Ovary (tissue), 9 donors: Measurements from ENCODE around the gene HMGCS2. TPM values are rescaled to one million over a fixed set of nuclear protein-coding genes. Genes with fewer than 3 reads are reported as not detected.
"Not testable (repeated sequence)": the region's sequence is repeated elsewhere in the genome, so short reads cannot be mapped to it uniquely, and the experiment has no call there.

Experiments used
- DNase-seq, 5 donors: peaks; one replicate each; pipeline ENCODE4 v3.0.0-alpha.2; 2019 to 2020
- H3K27ac ChIP-seq, 2 donors: fragments of 200-600 bp; one replicate each; pipeline versions ENCODE4 v1.5.1 to v1.8.0; 2019 to 2022
- H3K27me3 ChIP-seq: fragments of 200-600 bp; one replicate; pipeline ENCODE4 v1.8.0; 2022
- H3K36me3 ChIP-seq: fragments of 200-600 bp; sonication (generic); one replicate; pipeline ENCODE4 v1.5.1; 2019
- H3K4me1 ChIP-seq: one replicate; pipeline ENCODE4 v1.8.1; 2013; ENCODE audit warnings: mild to moderate bottlenecking, moderate library complexity; ENCODE audit not compliant: insufficient read depth
- H3K4me3 ChIP-seq: fragments of 200-600 bp; sonication (generic); one replicate; pipeline ENCODE4 v1.5.1; 2017
- H3K9me3 ChIP-seq, 2 donors: fragments of 200-600 bp in 1 of 2; sonication (generic) in 1 of 2; one replicate each; pipeline versions ENCODE4 v1.5.1 to v1.8.1; 2013 to 2019; ENCODE audit warnings: mild to moderate bottlenecking in 1 of 2, moderate library complexity in 1 of 2
- CTCF ChIP-seq, 3 donors: fragments of 450-650 bp in 2 of 3; fragments of 200-600 bp in 1 of 3; IDR thresholded peaks; one replicate each; pipeline versions ENCODE4 v1.5.1 to v1.8.0; 2016 to 2022; ENCODE audit warnings: antibody characterized with exemption in 3 of 3, mild to moderate bottlenecking in 1 of 3
- EP300 ChIP-seq: sonication (generic); formaldehyde crosslinking; IDR thresholded peaks from one replicate; pipeline ENCODE4 v1.6.1; 2017; ENCODE audit warnings: antibody characterized with exemption
- POLR2A ChIP-seq: fragments of 450-650 bp; IDR thresholded peaks from one replicate; pipeline ENCODE4 v1.6.1; 2017; ENCODE audit warnings: antibody characterized with exemption, mild to moderate bottlenecking, moderate library complexity
- WGBS, 3 donors: extraction: QIAGEN DNeasy Blood & Tissue Kit in 1 of 3; methylation state at CpG; one replicate each; pipeline versions ENCODE4 v1.1.5 to v1.1.7; 2013 to 2017; 5-methylcytosine and 5-hydroxymethylcytosine counted together
- intact Hi-C, 4 donors: fragments of 100-400 bp; cut with DNase I; formaldehyde crosslinking; loops; one replicate each; pipeline versions ENCODE4 v1.11.0 to v1.15.1; 2022 to 2023
- polyA plus RNA-seq, 2 donors: library from polyadenylated mRNA; stranded (reverse); fragments of 200-250 nt in 1 of 2; fragments of 350-450 nt in 1 of 2; fragmentation: Illumina TruSeq in 1 of 2; extraction: RNeasy Lipid Tissue Mini Kit (QIAGEN cat#74804) in 1 of 2; gene quantifications; one replicate each; pipeline ENCODE4 v1.2.3, GENCODE V29; 2013 to 2014
- total RNA-seq, 7 donors: library from RNA; depleted of rRNA in 2 of 7; stranded (reverse); fragments of >200 nt in 2 of 7; fragmentation: NEBNext Ultra II Directional in 3 of 7; extraction: Animal tissue kit (Norgen Biotek cat#: 25700) in 3 of 7; gene quantifications; one replicate each; pipeline versions ENCODE4 v1.1.0 to v1.2.4, GENCODE V29; 2016 to 2023
- donor health status: DM: no; HTN: no; CAD: no; lungs with moderate emphysema.
- donor health status: DM: no; HTN: no; CAD: no.
- donor health status: Bipolar disorder and iron deficiency.
- donor health status: DM: yes; HTN: yes; CAD: no.
- donor health status: DM: no; HTN: no; CAD: no.
- donor health status: DM: yes; HTN: yes; CAD: no.

The HMGCS2 gene
- total and polyA plus RNA-seq, 9 donors = 0.12 to 1.7 (median 0.30) TPM; not detected in 2

GRCh38 chr1:119791377-119791776 is 22.7 kb upstream of the HMGCS2 start:
- no peak overlapping the region for H3K27ac ChIP-seq
- H3K27me3 ChIP-seq = no peaks in the 10 kb centered on the region
- no peaks in the 10 kb centered on the region for H3K9me3 ChIP-seq
- H3K4me1 ChIP-seq = no peaks in the 10 kb centered on the region
- intact Hi-C loops = no loop called here
- WGBS, 3 donors = 90 to 97% (median 92%) methylated on average over 4 of the region's 4 CpGs
- DNase-seq = no peak
- H3K4me3 ChIP-seq = no peak overlapping the region
- TF ChIP-seq EP300 (no peak), POLR2A (no peak), CTCF (IDR thresholded peaks at IDR 0.05) (no peak)
- H3K36me3 ChIP-seq = no peaks in the 10 kb centered on the region

GRCh38 chr1:119790451-119791198 is 21.9 kb upstream of the HMGCS2 start:
- no peak for DNase-seq
- Histone ChIP-seq H3K27ac (no peak overlapping the region), H3K9me3 (no peaks in the 10 kb centered on the region), H3K36me3 (no peaks in the 10 kb centered on the region), H3K27me3 (no peaks in the 10 kb centered on the region), H3K4me3 (no peak overlapping the region), H3K4me1 (no peaks in the 10 kb centered on the region)
- intact Hi-C loops = no loop called here
- WGBS, 3 donors = 70 to 76% (median 74%) methylated on average over 9 of the region's 9 CpGs
- TF ChIP-seq CTCF (IDR thresholded peaks at IDR 0.05) (no peak), EP300 (no peak), POLR2A (no peak)

- no peaks in the 10 kb centered on the region for H3K27me3 ChIP-seq
- H3K9me3 ChIP-seq = no peaks in the 10 kb centered on the region
- DNase-seq = no peak
- no peak for TF ChIP-seq EP300
- no peak for TF ChIP-seq CTCF (IDR thresholded peaks at IDR 0.05)
- TF ChIP-seq POLR2A = no peak
- no peaks in the 10 kb centered on the region for H3K36me3 ChIP-seq
- H3K27ac ChIP-seq = no peak overlapping the region
- intact Hi-C loops = no loop called here
- H3K4me1 ChIP-seq = peaks cover 3% of the 10 kb centered on the region
- WGBS, 3 donors = 55 to 58% (median 56%) methylated on average over 2 of the region's 2 CpGs
- no peak overlapping the region for H3K4me3 ChIP-seq
Observed at GRCh38 chr1:119787776-119788175, 19.1 kb upstream of the HMGCS2 start.

GRCh38 chr1:119786473-119787050 is 17.9 kb upstream of the HMGCS2 start:
- WGBS, 3 donors = 62 to 72% (median 71%) methylated on average over 4 of the region's 4 CpGs
- H3K27me3 ChIP-seq, H3K4me1 ChIP-seq, H3K4me3 ChIP-seq, DNase-seq, H3K9me3 ChIP-seq, H3K27ac ChIP-seq, H3K36me3 ChIP-seq, intact Hi-C loops: not testable (repeated sequence)

- WGBS, 3 donors = 79 to 89% (median 88%) methylated on average over 7 of the region's 7 CpGs
- intact Hi-C loops, H3K4me3 ChIP-seq, H3K27ac ChIP-seq, DNase-seq, H3K9me3 ChIP-seq, H3K27me3 ChIP-seq, H3K36me3 ChIP-seq, H3K4me1 ChIP-seq: not testable (repeated sequence)
Observed at GRCh38 chr1:119786046-119786445, 17.3 kb upstream of the HMGCS2 start.
